ENCODE data around the gene TMOD4. TPM values are rescaled to one million over a fixed set of nuclear protein-coding genes. Genes with fewer than 3 reads are reported as not detected.
A peak's percentile ranks its signal among the peaks of the same experiment; 100 is the strongest.

Gene TMOD4
- total and polyA plus RNA-seq, 9 of the 15 experiments (the other 6 are each of a cell fraction or from before 2014, with no cell fraction given), result 0.18 to 1.8 (median 1.1) TPM; not detected in 1

- TF ChIP-seq, protein P1, sequence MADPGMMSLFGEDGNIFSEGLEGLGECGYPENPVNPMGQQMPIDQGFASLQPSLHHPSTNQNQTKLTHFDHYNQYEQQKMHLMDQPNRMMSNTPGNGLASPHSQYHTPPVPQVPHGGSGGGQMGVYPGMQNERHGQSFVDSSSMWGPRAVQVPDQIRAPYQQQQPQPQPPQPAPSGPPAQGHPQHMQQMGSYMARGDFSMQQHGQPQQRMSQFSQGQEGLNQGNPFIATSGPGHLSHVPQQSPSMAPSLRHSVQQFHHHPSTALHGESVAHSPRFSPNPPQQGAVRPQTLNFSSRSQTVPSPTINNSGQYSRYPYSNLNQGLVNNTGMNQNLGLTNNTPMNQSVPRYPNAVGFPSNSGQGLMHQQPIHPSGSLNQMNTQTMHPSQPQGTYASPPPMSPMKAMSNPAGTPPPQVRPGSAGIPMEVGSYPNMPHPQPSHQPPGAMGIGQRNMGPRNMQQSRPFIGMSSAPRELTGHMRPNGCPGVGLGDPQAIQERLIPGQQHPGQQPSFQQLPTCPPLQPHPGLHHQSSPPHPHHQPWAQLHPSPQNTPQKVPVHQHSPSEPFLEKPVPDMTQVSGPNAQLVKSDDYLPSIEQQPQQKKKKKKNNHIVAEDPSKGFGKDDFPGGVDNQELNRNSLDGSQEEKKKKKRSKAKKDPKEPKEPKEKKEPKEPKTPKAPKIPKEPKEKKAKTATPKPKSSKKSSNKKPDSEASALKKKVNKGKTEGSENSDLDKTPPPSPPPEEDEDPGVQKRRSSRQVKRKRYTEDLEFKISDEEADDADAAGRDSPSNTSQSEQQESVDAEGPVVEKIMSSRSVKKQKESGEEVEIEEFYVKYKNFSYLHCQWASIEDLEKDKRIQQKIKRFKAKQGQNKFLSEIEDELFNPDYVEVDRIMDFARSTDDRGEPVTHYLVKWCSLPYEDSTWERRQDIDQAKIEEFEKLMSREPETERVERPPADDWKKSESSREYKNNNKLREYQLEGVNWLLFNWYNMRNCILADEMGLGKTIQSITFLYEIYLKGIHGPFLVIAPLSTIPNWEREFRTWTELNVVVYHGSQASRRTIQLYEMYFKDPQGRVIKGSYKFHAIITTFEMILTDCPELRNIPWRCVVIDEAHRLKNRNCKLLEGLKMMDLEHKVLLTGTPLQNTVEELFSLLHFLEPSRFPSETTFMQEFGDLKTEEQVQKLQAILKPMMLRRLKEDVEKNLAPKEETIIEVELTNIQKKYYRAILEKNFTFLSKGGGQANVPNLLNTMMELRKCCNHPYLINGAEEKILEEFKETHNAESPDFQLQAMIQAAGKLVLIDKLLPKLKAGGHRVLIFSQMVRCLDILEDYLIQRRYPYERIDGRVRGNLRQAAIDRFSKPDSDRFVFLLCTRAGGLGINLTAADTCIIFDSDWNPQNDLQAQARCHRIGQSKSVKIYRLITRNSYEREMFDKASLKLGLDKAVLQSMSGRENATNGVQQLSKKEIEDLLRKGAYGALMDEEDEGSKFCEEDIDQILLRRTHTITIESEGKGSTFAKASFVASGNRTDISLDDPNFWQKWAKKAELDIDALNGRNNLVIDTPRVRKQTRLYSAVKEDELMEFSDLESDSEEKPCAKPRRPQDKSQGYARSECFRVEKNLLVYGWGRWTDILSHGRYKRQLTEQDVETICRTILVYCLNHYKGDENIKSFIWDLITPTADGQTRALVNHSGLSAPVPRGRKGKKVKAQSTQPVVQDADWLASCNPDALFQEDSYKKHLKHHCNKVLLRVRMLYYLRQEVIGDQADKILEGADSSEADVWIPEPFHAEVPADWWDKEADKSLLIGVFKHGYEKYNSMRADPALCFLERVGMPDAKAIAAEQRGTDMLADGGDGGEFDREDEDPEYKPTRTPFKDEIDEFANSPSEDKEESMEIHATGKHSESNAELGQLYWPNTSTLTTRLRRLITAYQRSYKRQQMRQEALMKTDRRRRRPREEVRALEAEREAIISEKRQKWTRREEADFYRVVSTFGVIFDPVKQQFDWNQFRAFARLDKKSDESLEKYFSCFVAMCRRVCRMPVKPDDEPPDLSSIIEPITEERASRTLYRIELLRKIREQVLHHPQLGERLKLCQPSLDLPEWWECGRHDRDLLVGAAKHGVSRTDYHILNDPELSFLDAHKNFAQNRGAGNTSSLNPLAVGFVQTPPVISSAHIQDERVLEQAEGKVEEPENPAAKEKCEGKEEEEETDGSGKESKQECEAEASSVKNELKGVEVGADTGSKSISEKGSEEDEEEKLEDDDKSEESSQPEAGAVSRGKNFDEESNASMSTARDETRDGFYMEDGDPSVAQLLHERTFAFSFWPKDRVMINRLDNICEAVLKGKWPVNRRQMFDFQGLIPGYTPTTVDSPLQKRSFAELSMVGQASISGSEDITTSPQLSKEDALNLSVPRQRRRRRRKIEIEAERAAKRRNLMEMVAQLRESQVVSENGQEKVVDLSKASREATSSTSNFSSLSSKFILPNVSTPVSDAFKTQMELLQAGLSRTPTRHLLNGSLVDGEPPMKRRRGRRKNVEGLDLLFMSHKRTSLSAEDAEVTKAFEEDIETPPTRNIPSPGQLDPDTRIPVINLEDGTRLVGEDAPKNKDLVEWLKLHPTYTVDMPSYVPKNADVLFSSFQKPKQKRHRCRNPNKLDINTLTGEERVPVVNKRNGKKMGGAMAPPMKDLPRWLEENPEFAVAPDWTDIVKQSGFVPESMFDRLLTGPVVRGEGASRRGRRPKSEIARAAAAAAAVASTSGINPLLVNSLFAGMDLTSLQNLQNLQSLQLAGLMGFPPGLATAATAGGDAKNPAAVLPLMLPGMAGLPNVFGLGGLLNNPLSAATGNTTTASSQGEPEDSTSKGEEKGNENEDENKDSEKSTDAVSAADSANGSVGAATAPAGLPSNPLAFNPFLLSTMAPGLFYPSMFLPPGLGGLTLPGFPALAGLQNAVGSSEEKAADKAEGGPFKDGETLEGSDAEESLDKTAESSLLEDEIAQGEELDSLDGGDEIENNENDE (IDR thresholded peaks at IDR 0.05; ENCODE audit: low read depth, low read length), result no peak
- TF ChIP-seq PTRF (tag; IDR thresholded peaks at IDR 0.05), result no peak
- TF ChIP-seq ZKSCAN8 (CRISPR knock-in tag; IDR thresholded peaks at IDR 0.05), result no peak
- peak; percentile 94 for TF ChIP-seq TAF1 (IDR thresholded peaks at IDR 0.05; ENCODE audit: control insufficient read depth, extremely low read depth, insufficient read depth, low read length, severe bottlenecking)
- no peak for TF ChIP-seq HDAC6 (IDR thresholded peaks at IDR 0.05; ENCODE audit: low read depth, low read length)
- no peak for TF ChIP-seq KLF10 (CRISPR knock-in tag; IDR thresholded peaks at IDR 0.05)
- TF ChIP-seq ZNF77 (CRISPR knock-in tag; IDR thresholded peaks at IDR 0.05), result no peak
- TF ChIP-seq PTTG1 (tag; IDR thresholded peaks at IDR 0.05; ENCODE audit: low read depth), result no peak
- TF ChIP-seq KLF16 (IDR thresholded peaks at IDR 0.05), result no peak
- TF ChIP-seq, protein P2, sequence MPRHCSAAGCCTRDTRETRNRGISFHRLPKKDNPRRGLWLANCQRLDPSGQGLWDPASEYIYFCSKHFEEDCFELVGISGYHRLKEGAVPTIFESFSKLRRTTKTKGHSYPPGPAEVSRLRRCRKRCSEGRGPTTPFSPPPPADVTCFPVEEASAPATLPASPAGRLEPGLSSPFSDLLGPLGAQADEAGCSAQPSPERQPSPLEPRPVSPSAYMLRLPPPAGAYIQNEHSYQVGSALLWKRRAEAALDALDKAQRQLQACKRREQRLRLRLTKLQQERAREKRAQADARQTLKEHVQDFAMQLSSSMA (CRISPR knock-in tag; IDR thresholded peaks at IDR 0.05), result no peak
- TF ChIP-seq HOXB6 (CRISPR knock-in tag; IDR thresholded peaks at IDR 0.05; ENCODE audit: borderline replicate concordance), result no peak
- 0 out of 2 replicates have a peak, but pooled peaks have one; percentile 35 for TF ChIP-seq SMARCC2 (IDR thresholded peaks at IDR 0.05; ENCODE audit: low read depth)
- peak; percentile 73; the same call in 1 of the 2 replicates for TF ChIP-seq MTA3 (IDR thresholded peaks at IDR 0.05; ENCODE audit: borderline replicate concordance)
- TF ChIP-seq, protein P3, sequence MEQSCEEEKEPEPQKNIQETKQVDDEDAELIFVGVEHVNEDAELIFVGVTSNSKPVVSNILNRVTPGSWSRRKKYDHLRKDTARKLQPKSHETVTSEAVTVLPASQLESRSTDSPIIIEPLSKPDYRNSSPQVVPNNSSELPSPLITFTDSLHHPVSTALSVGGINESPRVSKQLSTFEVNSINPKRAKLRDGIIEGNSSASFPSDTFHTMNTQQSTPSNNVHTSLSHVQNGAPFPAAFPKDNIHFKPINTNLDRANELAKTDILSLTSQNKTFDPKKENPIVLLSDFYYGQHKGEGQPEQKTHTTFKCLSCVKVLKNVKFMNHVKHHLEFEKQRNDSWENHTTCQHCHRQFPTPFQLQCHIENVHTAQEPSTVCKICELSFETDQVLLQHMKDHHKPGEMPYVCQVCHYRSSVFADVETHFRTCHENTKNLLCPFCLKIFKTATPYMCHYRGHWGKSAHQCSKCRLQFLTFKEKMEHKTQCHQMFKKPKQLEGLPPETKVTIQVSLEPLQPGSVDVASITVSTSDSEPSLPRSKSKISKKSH (CRISPR knock-in tag; IDR thresholded peaks at IDR 0.05), result no peak
Measured at GRCh38 chr1:151189637-151190445, 14.1 kb upstream of the TMOD4 start, which contains the start of gene VPS72 (continued).
